Astrocyte of the cerebellum (primary cell): ENCODE measurements around the gene CTNS.
"Not testable (repeated sequence)": the region's sequence is repeated elsewhere in the genome, so short reads cannot be mapped to it uniquely, and the experiment has no call there.

Experiments
- DNase-seq: peaks from one replicate; pipeline ENCODE4 v3.0.0-alpha.2; 2011; ENCODE audit warnings: low read depth
- H3K4me3 ChIP-seq: 2 replicates; pipeline ENCODE4 v1.5.1; 2011; ENCODE audit warnings: mild to moderate bottlenecking, low read depth, low read length, moderate library complexity
- in situ Hi-C: cut with HindIII; loops from 2 replicates; pipeline ENCODE4 v1.10.0; 2017; ENCODE audit warnings: low sequenced_read_pairs
- TF ChIP-seq, protein P1 (sequence below): IDR thresholded peaks from 2 replicates; pipeline ENCODE4 v1.5.1; 2012; ENCODE audit warnings: low read length, low read depth, moderate library complexity, mild to moderate bottlenecking; ENCODE audit errors: missing control alignments

CTNS gene

GRCh38 chr17:3693829-3694231, 57.3 kb downstream of the CTNS start:
- no peak overlapping the region for H3K4me3 ChIP-seq
- TF ChIP-seq, protein P1, sequence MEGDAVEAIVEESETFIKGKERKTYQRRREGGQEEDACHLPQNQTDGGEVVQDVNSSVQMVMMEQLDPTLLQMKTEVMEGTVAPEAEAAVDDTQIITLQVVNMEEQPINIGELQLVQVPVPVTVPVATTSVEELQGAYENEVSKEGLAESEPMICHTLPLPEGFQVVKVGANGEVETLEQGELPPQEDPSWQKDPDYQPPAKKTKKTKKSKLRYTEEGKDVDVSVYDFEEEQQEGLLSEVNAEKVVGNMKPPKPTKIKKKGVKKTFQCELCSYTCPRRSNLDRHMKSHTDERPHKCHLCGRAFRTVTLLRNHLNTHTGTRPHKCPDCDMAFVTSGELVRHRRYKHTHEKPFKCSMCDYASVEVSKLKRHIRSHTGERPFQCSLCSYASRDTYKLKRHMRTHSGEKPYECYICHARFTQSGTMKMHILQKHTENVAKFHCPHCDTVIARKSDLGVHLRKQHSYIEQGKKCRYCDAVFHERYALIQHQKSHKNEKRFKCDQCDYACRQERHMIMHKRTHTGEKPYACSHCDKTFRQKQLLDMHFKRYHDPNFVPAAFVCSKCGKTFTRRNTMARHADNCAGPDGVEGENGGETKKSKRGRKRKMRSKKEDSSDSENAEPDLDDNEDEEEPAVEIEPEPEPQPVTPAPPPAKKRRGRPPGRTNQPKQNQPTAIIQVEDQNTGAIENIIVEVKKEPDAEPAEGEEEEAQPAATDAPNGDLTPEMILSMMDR, result no peak
- DNase-seq, result no peak
- in situ Hi-C loops, result no loop called here

GRCh38 chr17:3695129-3695722, 58.7 kb downstream of the CTNS start:
- H3K4me3 ChIP-seq, result peak overlapping the region; percentile 39
- TF ChIP-seq, protein P1, result no peak
- no peak for DNase-seq
- in situ Hi-C loops, result no loop called here

DNA sequence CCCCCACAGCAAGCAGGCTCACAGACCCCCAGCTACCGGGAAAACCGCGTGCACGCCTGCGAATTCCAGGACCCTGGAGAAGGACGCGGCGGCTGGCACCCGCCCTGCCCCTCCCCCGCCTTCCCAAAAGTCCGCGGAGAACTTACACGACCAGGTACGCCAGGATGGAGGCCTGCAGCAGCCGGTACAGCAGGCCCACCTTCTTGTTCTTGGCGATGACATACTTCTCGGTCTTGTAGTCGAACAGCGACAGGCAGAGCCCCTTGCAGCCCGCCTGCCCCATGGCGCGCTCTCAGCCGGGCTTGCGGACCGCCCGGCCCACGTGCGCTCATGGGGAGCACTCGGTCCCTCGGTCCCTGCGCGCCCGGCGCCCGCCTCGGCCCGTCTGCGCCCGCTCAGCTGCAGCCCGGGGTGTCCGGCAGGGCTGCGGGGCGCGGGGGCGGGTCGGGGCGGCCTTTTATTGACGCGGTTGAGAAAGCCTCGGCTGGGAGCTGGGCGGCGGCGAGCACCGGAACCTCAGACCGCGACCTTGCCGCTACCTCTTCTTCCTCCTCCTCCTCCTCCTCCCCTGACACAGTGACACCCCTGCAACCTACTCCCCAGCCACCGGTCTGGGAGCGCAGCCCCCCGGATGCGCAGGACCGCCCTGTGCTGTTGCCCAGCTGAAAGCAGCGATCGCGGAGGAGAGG, 59.3 kb downstream of the CTNS start, which contains the start of gene P2RX5:
P2RX5 (minus strand) TSS at position 433 of the 689 bp plus-strand sequence; CDS start at position 283, 150 bp downstream.
- TF ChIP-seq, protein P1, result no peak
- in situ Hi-C loops, result no loop called here
- H3K4me3 ChIP-seq, result peak within 1 kb of the TSS; percentile 39
- DNase-seq, result no peak

- no peak overlapping the region for H3K4me3 ChIP-seq
- DNase-seq, result no peak
- in situ Hi-C loops, result no loop called here
- TF ChIP-seq, protein P1, result no peak
Measured at GRCh38 chr17:3697103-3697476, 60.5 kb downstream of the CTNS start.

DNA sequence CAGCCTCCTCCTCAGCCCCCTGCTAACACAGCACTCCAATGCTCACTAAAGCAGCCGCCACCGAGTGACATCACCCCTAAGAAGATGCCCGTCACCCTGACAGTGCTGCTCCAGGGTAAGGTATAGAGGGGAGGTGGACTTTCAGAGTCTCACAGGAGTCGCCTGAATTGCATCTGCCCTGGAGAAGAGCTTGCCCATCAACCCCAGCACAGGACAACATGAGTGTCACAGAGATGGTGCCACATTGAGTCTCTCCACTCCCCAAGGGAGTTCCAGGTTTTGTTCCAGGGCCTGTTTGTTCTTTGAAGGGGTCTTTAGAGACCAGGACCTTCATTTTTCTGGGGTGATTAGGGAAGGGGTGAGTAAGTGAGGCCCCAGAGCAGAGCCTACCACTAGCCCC, 61.6 kb downstream of the CTNS start:
- no peak for DNase-seq
- H3K4me3 ChIP-seq, result no peak overlapping the region
- in situ Hi-C loops, result no loop called here
- TF ChIP-seq, protein P1, result no peak

GRCh38 chr17:3699951-3700350, 63.4 kb downstream of the CTNS start:
- TF ChIP-seq, protein P1, result no peak
- H3K4me3 ChIP-seq, result no peak overlapping the region
- in situ Hi-C loops, result no loop called here
- no peak for DNase-seq

DNA sequence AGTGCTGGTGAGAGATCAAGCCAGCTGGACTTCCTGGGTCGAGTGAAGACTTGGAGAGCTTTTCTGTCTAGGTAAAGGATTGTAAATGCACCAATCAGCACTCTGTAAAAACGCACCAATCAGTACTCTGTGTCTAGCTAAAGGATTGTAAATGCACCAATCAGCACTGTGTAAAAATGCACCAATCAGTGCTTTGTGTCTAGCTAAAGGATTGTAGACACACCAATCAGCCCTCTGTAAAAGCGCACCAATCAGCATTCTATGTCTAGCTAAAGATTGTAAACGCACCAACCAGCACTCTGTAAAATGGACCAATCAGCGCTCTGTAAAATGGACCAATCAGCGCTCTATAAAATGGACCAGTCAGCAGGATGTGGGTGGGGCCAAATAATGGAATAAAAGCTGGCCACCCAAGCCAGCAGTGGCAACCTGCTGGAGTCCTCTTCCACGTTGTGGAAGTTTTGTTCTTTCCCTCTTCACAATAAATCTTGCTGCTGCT, 65.5 kb downstream of the CTNS start:
- DNase-seq, in situ Hi-C loops, H3K4me3 ChIP-seq: not testable (repeated sequence)
